HG03066 (cell line): ENCODE results near the gene APC2.

Source experiments
- ATAC-seq: cut with Tn5 transposase; IDR thresholded peaks from one replicate; pipeline ENCODE4 v1.9.1; 2021; ENCODE audit warnings: low read depth; ENCODE audit not compliant: unreplicated experiment

The APC2 gene

DNA sequence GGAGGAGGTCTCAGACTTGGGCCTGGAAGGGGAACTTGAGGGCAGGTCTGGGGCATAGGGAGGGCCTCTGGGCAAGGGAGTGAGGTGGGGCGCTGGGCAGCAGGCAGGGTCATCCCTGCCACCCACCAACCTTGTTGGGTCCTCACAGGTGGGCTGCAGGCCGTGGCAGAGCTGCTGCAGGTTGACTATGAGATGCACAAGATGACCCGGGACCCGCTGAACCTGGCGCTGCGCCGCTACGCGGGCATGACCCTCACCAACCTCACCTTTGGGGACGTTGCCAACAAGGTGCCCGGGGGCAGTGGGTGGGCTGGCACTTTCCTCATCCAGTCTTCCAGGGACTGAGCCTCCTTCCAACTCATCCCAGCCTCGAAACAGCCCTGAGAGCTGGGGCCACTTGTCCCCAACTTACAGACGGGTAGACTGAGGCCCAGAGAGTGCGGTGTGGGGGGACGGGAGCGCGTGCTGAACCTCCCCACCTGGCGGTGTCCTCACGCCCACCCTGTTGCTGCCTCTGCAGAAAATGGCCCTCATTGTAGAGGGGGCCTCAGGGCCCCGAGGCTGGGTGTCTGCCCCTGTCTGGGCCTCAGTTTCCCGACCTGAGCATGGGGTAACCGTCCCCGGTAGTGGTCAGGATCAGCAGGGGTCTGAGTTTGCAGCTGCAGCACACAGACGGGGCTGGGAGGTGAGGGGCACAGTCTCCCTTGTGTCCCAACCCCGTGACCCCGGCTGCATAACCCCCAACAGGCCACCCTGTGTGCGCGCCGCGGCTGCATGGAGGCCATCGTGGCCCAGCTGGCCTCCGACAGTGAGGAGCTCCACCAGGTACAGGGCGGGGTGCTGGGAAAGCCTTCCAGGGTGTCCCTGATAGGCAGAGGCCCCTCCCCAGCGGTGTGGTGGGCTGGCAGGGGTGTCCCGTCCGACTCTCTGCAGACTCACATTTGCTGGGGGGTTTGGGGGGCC, 10.4 kb downstream of the APC2 start:
- ATAC-seq = no peak

DNA sequence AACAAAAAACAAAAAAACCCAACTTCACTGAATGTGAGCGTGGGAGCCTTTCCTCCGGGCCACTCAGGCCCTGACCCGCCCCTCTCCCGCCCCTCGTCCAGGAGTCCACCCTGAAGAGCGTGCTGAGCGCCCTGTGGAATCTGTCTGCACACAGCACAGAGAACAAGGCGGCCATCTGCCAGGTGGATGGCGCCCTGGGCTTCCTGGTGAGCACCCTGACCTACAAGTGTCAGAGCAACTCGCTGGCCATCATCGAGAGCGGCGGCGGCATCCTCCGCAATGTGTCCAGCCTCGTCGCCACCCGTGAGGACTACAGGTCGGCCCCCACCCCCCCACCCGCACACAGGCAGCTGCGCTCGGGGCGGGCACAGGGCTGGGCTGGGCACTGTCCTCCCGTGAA, 11.9 kb downstream of the APC2 start:
- no peak for ATAC-seq

DNA sequence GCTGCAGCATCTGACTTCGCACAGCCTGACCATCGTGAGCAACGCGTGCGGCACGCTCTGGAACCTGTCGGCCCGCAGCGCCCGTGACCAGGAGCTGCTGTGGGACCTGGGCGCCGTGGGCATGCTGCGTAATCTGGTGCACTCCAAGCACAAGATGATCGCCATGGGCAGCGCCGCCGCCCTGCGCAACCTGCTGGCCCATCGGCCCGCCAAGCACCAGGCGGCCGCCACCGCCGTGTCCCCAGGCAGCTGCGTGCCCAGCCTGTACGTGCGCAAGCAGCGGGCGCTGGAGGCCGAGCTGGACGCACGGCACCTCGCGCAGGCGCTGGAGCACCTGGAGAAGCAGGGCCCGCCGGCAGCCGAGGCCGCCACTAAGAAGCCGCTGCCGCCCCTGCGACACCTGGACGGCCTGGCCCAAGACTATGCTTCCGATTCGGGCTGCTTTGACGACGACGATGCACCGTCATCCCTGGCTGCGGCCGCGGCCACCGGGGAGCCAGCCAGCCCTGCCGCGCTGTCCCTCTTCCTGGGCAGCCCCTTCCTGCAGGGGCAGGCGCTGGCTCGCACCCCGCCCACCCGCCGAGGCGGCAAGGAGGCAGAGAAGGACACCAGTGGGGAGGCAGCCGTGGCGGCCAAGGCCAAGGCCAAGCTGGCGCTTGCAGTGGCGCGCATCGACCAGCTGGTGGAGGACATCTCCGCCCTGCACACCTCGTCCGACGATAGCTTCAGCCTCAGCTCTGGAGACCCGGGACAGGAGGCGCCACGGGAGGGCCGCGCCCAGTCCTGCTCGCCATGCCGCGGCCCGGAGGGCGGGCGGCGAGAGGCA, 15.5 kb downstream of the APC2 start:
- no peak for ATAC-seq

DNA sequence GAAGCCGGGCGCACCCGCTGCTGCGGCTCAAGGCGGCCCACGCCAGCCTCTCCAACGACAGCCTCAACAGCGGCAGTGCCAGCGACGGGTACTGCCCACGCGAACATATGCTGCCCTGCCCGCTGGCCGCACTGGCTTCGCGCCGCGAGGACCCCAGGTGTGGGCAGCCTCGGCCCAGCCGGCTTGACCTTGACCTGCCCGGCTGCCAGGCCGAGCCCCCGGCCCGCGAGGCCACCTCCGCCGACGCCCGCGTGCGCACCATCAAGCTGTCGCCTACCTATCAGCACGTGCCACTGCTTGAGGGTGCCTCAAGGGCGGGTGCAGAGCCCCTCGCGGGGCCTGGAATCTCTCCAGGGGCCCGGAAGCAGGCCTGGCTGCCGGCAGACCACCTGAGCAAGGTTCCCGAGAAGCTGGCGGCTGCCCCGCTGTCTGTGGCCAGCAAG, 16.1 kb downstream of the APC2 start:
- ATAC-seq = no peak

DNA sequence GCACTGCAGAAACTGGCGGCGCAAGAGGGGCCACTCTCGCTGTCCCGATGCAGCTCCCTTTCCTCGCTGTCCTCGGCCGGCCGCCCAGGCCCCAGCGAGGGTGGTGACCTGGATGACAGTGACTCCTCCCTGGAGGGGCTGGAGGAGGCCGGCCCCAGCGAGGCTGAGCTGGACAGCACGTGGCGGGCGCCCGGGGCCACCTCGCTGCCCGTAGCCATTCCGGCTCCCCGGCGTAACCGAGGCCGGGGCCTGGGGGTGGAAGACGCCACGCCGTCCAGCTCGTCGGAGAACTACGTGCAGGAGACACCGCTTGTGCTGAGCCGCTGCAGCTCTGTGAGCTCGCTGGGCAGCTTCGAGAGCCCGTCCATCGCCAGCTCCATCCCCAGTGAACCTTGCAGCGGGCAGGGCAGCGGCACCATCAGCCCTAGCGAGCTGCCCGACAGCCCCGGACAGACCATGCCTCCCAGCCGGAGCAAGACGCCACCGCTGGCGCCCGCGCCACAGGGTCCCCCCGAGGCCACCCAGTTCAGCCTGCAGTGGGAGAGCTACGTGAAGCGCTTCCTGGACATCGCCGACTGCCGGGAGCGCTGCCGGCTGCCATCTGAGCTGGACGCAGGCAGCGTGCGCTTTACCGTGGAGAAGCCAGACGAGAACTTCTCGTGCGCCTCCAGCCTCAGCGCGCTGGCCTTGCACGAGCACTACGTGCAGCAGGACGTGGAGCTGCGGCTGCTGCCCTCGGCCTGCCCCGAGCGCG, 16.7 kb downstream of the APC2 start:
- no peak for ATAC-seq

DNA sequence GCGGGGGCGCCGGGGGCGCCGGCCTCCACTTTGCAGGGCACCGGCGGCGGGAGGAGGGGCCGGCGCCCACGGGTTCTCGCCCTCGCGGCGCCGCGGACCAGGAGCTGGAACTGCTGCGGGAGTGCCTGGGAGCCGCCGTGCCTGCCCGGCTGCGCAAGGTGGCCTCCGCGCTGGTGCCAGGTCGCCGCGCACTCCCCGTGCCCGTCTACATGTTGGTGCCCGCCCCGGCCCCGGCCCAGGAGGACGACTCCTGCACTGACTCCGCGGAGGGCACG, 17.2 kb downstream of the APC2 start:
- no peak for ATAC-seq

DNA sequence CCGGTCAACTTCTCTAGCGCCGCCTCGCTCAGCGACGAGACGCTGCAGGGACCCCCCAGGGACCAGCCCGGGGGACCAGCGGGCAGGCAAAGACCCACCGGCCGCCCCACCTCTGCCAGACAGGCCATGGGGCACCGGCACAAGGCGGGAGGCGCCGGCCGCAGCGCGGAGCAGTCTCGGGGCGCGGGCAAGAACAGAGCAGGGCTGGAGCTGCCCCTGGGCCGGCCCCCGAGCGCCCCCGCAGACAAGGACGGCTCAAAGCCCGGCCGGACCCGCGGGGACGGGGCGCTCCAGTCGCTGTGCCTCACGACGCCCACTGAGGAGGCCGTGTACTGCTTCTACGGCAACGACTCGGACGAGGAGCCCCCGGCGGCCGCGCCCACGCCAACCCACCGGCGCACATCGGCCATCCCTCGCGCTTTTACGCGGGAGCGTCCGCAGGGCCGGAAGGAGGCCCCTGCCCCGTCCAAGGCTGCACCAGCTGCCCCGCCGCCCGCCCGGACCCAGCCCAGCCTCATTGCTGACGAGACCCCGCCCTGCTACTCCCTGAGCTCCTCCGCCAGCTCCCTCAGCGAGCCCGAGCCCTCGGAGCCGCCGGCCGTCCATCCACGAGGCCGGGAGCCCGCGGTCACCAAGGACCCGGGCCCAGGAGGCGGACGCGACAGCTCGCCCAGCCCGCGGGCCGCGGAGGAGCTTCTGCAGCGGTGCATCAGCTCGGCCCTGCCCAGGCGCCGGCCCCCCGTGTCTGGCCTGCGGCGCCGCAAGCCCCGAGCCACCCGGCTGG, 17.8 kb downstream of the APC2 start:
- no peak for ATAC-seq

DNA sequence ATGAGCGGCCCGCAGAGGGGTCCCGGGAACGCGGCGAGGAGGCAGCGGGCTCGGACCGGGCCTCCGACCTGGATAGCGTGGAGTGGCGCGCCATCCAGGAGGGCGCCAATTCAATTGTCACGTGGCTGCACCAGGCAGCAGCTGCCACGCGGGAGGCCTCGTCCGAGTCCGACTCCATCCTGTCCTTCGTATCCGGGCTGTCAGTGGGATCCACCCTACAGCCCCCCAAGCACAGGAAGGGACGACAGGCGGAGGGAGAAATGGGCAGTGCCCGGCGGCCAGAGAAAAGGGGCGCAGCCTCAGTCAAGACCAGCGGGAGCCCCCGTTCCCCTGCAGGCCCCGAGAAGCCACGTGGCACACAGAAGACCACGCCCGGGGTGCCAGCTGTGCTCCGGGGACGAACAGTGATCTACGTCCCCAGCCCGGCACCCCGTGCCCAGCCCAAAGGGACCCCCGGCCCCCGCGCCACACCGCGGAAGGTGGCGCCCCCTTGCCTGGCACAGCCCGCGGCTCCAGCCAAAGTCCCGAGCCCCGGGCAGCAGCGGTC, 18.4 kb downstream of the APC2 start:
- ATAC-seq = no peak

DNA sequence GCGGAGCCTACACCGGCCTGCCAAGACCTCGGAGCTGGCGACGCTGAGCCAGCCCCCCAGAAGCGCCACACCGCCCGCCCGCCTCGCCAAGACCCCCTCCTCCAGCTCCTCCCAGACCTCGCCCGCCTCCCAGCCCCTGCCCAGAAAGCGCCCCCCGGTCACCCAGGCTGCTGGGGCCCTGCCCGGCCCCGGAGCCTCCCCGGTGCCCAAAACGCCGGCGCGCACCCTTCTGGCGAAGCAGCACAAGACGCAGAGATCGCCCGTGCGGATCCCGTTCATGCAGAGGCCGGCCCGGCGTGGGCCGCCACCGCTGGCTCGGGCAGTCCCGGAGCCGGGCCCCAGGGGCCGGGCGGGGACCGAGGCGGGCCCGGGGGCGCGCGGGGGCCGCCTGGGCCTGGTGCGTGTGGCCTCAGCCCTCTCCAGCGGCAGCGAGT, 18.9 kb downstream of the APC2 start:
- ATAC-seq = no peak

DNA sequence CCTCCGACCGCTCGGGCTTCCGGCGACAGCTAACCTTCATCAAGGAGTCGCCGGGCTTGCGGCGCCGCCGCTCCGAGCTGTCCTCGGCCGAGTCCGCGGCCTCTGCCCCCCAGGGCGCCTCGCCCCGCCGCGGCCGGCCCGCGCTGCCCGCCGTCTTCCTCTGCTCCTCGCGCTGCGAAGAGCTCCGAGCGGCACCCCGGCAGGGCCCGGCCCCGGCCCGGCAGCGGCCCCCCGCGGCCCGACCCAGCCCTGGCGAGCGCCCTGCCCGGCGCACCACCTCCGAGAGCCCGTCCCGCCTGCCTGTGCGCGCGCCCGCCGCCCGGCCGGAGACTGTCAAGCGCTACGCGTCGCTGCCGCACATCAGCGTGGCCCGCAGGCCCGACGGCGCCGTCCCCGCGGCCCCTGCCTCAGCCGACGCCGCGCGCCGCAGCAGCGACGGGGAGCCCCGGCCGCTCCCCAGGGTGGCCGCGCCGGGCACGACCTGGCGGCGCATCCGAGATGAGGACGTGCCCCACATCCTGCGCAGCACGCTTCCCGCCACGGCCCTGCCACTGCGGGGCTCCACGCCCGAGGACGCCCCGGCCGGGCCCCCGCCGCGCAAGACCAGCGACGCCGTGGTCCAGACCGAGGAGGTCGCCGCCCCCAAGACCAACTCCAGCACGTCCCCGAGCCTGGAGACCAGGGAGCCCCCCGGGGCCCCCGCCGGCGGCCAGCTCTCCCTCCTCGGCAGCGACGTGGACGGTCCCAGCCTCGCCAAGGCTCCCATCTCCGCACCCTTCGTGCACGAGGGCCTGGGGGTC, 19.5 kb downstream of the APC2 start:
- ATAC-seq = no peak

DNA sequence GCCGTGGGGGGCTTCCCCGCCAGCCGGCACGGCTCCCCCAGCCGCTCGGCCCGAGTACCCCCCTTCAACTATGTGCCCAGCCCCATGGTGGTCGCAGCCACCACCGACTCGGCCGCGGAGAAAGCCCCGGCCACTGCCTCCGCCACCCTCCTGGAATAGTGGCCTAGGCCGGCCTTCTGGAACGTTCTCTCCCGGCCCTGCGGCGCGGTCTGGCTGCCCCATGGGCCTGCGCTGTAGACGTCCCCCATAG, 20.1 kb downstream of the APC2 start:
- no peak for ATAC-seq

DNA sequence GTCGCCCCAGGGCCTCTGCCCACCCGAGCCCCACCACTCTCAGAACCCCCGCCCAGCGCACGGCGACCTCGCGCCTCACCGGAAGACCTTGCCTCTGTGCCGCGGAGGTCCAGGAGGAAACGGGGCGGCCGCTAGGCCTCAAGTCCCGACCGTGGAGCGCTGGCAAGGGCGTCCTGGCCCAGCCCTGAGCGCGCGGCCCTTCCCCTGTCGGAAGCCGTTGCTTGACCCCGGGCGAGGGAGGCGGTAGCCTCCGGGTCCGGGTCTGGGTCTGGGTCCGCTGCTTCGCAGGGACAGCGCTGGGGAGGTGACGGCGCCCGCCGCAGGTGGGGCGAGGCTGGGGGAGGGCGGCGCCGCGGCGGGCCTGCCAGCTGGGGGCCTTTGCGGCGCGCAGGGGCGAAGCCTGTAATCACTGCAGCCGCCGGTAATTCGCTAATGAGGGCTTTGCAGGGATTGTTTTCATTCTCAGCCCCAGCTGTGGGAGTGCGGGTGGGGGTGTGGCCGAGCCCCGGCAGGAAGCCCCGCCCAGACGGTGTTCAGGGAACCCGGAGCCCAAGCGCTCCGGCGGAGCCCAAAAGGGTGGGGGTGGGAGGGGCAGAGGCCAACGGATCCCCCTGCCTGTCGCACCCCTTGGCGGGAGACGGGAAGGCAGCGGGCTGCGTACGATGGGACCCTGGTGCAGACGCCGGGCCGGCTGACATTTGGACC, 20.5 kb downstream of the APC2 start:
- ATAC-seq = no peak

DNA sequence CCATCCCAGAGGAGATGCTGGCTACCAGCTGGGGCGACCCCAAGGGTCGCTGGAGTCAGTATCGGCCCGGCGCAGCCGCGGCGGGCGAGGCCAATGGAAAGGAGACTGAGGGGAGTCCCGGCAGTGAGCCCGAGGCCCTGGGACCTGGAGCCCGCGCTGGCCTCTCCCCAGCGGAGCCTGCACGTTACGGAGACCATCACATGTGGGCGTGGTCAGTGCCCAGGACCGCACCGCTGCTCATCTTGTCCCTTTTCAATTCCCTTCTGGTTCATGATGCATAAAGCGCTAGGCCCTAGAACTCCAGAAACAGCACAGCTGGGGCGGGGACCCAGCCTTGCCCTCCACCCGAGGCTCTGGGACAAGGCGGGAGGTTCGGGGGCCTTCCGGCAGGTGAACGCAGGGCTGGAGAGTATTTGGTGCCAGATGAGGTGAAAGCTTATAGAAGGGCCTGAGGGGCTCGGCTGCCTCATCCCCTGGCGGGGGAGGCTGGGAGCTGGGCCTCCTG, 21.1 kb downstream of the APC2 start:
- ATAC-seq = no peak

DNA sequence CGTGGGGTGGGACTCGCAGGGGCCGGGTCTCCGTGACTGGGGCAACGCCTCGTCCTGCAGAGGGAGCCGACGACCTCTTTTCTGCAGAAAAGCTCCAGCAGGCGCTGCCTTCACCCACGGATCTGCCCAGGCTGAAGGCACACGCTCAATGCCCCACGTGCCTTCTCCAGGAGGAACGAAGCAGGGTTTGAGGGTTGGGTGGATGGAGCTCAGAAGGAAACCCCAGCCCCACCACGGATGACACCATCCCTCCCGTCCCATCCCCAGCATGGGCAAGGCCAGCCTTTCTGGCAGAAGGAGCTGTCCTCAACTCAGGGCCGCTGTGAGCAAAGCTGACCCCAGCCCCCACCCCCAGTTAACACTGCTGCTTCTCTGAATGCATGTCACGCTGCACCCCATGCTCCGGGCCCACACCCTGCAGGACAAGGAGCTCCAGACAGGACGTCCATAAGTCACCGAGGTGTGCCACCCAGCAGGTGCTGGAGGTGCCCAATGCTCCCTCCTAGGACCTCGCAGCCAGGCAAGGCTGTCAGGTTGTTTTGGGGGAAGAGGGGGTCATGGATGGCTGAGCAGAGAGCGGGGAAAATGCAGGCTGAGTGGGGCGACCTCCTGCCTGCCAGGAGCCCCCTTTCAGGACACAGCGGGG, 21.7 kb downstream of the APC2 start:
- ATAC-seq = no peak

DNA sequence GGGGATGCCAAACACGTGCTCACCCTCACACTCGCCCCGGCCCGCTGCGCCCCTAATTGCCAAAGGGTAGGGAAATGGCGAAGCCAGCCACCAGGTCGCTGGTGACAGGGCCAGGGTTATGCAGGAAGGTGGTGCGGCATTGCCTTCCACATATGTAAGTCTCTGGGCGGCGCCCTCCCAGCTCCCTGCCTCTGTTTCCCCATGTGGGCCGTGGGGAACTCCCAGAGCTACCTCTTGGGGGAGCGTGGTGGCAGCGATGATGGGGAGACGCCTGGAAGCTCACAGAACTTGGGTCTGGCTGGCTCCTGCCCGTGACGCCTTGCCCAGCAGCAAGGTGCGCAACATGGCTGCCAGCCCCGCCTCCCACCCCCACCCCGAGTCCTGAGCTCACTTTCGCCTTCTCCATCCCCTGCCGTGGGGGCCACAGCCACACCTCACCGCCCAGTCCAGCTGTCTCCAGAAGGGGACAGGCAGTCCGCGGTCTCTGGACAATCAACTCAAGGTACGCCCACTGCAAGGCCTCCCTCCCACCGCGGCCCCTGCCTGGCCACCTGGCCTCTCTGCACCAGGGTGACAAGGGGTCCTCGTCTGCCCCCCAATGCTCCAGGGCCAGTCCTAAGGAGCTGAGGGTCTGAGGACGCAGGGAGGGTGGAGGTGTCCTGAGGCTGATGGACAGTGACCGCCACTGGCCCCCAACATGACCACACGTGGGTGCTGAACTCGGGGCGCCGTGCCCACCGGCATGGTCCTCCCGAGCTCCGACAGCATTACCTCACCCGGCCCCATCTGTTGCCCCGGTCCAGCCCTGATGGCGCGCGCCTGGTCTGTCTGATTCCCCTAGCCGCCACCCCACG, 22.5 kb downstream of the APC2 start:
- ATAC-seq = no peak

DNA sequence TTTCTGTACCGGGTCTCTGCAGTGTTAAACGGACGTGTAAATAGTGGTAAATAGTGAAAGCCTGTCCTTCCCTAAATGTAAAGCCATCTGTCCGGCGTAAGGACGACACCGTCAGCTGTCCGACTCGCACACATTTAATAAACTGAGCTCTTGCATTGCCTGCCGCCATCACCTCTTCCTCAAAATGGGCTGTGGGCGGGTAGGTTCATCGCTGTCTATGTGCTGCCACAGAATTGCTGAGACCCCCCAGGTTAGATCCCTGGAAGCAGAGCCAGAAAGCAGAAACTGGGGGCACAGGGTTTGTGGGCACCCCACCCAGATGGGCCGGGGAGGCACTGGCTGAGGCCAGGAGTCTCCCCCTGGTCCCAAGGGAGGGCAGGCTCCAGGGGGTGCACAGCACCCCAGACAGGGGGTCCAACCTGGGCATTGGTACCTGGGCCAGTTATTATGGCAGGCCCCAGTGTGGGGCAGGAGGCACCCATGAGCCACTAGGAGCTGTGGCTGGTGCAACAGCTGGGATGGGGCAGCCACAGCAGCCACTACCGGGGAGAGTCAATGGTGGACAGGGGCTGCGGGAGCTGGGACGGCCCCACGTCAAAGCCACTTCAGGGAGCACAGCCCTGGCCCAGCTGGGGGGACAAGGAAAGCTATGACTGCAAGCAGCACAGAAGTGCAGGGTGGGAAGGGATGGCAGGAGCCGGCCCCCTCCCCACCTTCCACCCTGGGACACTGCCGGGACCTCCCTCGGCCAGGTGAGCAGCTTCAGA, 23.3 kb downstream of the APC2 start:
- ATAC-seq = no peak
